Measurements from ENCODE around the gene CLTRN. TPM values are rescaled to one million over a fixed set of nuclear protein-coding genes. Genes with fewer than 3 reads are reported as not detected.
A peak's percentile ranks its signal among the peaks of the same experiment; 100 is the strongest.

Gene CLTRN
- total RNA-seq, 1 experiment from 2014 or later: 1.5 TPM

DNA sequence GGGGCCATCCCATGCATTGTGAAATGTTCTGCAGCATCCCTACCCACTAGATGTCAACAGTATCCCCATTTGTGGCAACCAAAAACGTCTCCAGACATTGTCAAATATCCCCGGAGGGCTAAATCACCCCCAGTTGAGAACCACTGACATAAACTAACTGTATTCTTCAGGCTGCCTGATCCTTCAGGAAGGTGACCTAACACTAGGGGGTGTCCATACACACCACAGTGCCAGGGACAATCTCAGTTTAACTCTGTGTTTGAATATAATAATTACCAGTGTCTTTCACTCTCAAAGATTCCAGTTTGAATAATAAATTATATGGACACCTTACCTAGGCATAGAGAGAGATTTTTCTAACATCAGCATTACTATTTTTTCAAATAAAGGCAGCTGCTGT, 70.2 kb downstream of the CLTRN start:
- no TSS peak for BruUV-seq (replicated peaks)
- no peak overlapping the region for H3K4me3 Mint-ChIP-seq (ENCODE audit: unreplicated experiment)
- CTCF ChIA-PET: interaction anchor here (0.7 to 0.9 kb wide), 7 partner anchors 11 to 350 kb away, joined by 3 to 4 read pairs (median 3); no protein-coding TSS in a partner anchor
- H3K27me3 Mint-ChIP-seq (ENCODE audit: insufficient read depth, unreplicated experiment): peaks cover 49% of the 10 kb centered on the region
- POLR2A ChIA-PET: interaction anchor here (1.0 kb wide), 1 partner anchor 80 kb away, joined by 3 read pairs; no protein-coding TSS in a partner anchor
- intact Hi-C loops (cut with micrococcal nuclease): no loop called here
- no peaks in the 10 kb centered on the region for H3K9me3 Mint-ChIP-seq (ENCODE audit: unreplicated experiment)
- no peaks in the 10 kb centered on the region for H3K4me1 Mint-ChIP-seq (ENCODE audit: insufficient read depth, unreplicated experiment)
- DNase-seq (ENCODE audit: unreplicated experiment): peak; percentile 14
- H3K27ac Mint-ChIP-seq (ENCODE audit: low read depth, unreplicated experiment): no peak overlapping the region
- H3K36me3 Mint-ChIP-seq (ENCODE audit: insufficient read depth, unreplicated experiment): no peaks in the 10 kb centered on the region
- TF ChIP-seq, protein P1, sequence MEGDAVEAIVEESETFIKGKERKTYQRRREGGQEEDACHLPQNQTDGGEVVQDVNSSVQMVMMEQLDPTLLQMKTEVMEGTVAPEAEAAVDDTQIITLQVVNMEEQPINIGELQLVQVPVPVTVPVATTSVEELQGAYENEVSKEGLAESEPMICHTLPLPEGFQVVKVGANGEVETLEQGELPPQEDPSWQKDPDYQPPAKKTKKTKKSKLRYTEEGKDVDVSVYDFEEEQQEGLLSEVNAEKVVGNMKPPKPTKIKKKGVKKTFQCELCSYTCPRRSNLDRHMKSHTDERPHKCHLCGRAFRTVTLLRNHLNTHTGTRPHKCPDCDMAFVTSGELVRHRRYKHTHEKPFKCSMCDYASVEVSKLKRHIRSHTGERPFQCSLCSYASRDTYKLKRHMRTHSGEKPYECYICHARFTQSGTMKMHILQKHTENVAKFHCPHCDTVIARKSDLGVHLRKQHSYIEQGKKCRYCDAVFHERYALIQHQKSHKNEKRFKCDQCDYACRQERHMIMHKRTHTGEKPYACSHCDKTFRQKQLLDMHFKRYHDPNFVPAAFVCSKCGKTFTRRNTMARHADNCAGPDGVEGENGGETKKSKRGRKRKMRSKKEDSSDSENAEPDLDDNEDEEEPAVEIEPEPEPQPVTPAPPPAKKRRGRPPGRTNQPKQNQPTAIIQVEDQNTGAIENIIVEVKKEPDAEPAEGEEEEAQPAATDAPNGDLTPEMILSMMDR (IDR thresholded peaks at IDR 0.05; ENCODE audit: unreplicated experiment): no peak

DNA sequence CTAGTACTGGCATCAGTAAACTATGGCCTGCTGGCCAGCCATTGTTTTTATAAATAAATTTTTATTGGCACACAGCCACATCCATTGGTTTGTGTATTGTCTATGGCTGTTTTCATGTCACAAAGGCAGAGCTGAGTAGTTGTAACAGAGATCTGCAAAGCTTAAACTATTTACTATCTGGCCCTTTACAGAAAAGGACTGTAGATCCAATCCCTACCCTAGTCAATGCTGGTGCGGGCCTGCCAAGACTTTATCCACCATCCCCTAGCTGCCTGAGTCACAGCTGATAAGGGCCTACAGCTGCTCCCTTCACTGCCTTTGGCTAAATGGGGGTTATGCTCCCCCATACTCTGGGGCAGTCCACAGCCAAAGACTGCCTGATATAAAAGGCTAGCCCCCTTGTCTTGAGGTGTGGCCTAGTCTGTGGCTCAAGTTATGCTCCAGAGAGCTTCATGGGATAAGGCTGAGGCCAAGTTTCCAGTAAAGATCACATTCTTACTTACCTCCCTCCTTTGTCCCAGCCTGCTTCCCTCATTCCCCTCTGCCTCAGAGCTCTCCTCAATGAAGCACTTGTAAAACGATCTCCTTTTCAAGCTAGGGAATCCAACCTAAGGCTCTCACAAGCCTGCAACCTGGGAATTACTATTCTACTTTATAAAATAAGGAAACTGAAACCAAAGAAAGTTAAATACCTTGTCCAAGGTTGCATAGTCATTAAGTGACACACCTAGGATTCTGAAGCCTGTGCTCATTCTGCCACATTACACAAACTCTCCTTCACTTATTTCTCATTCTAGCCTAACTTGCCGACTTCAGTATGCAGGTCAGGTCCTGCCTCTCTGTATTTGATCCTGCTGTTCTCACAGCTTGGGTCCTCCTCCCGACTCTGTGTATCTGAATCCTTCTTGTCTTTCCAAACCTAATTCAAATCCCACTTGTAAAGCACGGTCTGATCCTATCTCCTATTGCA, 84.5 kb downstream of the CLTRN start:
- H3K27me3 Mint-ChIP-seq (ENCODE audit: insufficient read depth, unreplicated experiment): peaks cover 61% of the 10 kb centered on the region
- no peak overlapping the region for H3K27ac Mint-ChIP-seq (ENCODE audit: low read depth, unreplicated experiment)
- CTCF ChIA-PET: interaction anchor here (0.7 to 1.7 kb wide), 3 partner anchors 12 to 116 kb away, joined by 3 to 6 read pairs (median 3); no protein-coding TSS in a partner anchor

More for the DNA sequence above, 84.5 kb downstream of the CLTRN start:
- Mint-ChIP-seq H3K36me3 (ENCODE audit: insufficient read depth, unreplicated experiment) (no peaks in the 10 kb centered on the region), H3K9me3 (ENCODE audit: unreplicated experiment) (no peaks in the 10 kb centered on the region), H3K4me3 (ENCODE audit: unreplicated experiment) (no peak overlapping the region), H3K4me1 (ENCODE audit: insufficient read depth, unreplicated experiment) (peaks cover 6% of the 10 kb centered on the region)
- POLR2A ChIA-PET: no interaction called here
- BruUV-seq (replicated peaks): no TSS peak
- no peak for DNase-seq (ENCODE audit: unreplicated experiment)
- intact Hi-C loops (cut with micrococcal nuclease): no loop called here
- TF ChIP-seq, protein P1 (IDR thresholded peaks at IDR 0.05; ENCODE audit: unreplicated experiment): no peak

Other genes with a start within 250 kb of the CLTRN start
- gene PIR, start 171.5 kb downstream of the CLTRN start, total RNA-seq (2022): 8.2 and 10.3 TPM in 2 replicates
- gene BMX, start 164.0 kb downstream of the CLTRN start, total RNA-seq (2022): not detected in 2 replicates
- not detected in 2 replicates for gene ACE2, start 63.8 kb downstream of the CLTRN start, total RNA-seq (2022)
- 15.3 and 21.2 TPM in 2 replicates for gene CA5B, start 73.5 kb upstream of the CLTRN start, total RNA-seq (2022)
- gene ZRSR2, start 125.7 kb upstream of the CLTRN start, total RNA-seq (2022): 17.0 and 20.3 TPM in 2 replicates
- 8.4 and 9.4 TPM in 2 replicates for gene AP1S2, start 190.0 kb upstream of the CLTRN start, total RNA-seq (2022)